M059J (cell line): ENCODE data around the gene SH3RF3. TPM values are rescaled to one million over a fixed set of nuclear protein-coding genes. Genes with fewer than 3 reads are reported as not detected.
"Not testable (repeated sequence)": the region's sequence is repeated elsewhere in the genome, so short reads cannot be mapped to it uniquely, and the experiment has no call there.

Source experiments
- DNase-seq: peaks from one replicate; pipeline ENCODE4 v3.0.0-alpha.2; 2012; ENCODE audit warnings: low read depth
- total RNA-seq: library from RNA; depleted of rRNA; stranded (reverse); fragments of >200 nt; shearing (Covaris generic); gene quantifications from 2 replicates; pipeline ENCODE4 v1.2.3, GENCODE V29; 2014

The SH3RF3 gene
- total RNA-seq, 1 experiment from 2014 or later: 2.5 TPM

GRCh38 chr2:109118321-109118720 lies 10.7 kb upstream of the SH3RF3 start:
- DNase-seq: no peak

GRCh38 chr2:109120166-109120565 lies 8.8 kb upstream of the SH3RF3 start:
- no peak for DNase-seq

DNA sequence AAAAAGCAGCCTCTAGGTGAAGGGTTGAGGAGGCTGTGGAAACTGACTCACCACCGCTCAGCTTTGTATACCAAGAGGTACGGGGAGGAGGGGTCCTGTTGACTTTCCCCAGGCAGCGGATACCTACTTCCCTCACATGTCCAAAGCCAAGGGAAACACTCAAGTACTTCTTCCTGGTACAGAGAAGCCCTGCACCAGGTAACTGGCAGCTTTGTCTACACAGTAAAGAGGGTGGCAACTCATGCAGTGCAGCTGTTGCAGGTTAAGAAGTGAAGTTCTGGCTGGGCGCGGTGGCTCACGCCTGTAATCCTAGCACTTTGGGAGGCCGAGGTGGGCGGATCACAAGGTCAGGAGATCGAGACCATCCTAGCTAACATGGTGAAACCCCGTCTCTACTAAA lies 8.3 kb upstream of the SH3RF3 start:
- not testable (repeated sequence) for DNase-seq

DNA sequence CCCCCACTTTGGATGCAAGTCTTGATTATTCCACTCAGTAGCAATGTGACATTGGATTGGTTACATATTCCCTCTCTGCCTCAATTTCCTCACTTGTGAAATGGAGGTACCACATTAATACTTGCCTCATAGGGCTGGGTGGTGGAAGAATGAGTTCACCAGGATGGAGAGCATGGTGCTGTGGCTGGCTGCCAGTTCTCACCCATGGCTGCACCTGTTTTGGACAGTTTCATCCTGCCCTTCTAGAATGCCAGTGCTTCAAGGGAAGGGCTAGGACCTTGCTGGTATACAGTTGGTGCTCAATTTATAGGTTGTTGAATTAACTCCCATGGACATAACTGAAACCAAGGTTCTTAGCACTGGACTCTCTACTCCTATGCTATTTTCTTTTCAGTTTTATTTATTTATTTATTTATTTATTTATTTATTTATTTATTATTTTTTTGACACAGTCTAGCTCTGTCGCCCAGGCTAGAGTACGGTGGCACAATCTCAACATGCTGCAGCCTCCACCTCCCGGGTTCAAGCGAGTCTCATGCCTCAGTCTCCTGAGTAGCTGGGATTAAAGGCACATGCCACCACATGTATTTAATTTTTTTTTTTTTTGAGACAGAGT lies 5.3 kb upstream of the SH3RF3 start:
- DNase-seq: no peak

- peak; percentile 44 for DNase-seq
These were observed 3.9 kb upstream of the SH3RF3 start for GRCh38 chr2:109124982-109125592.

- DNase-seq: peak; percentile 91
These were observed 3.2 kb upstream of the SH3RF3 start for GRCh38 chr2:109125593-109126500.

- DNase-seq: peak; percentile 86
These were observed 2.5 kb upstream of the SH3RF3 start for GRCh38 chr2:109126501-109126860.

DNA sequence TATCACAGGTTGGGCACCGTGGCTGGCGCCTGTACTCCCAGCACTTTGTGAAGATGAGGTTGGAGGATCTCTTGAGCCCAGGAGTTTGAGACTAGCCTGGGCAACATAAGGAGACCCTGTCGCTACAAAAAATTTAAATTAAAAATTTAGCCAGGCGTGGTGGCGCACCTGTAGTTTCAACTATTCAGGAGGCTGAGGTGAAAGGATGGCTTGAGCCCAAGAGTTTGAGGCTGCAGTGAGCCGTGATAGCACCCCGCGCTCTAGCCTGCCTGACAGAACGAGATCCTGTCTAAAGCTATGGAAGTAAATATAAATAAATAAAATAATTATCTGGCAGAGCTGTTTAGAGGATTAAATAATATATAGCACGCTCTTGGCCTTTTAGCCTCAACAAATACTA lies 1.4 kb upstream of the SH3RF3 start:
- no peak for DNase-seq

DNA sequence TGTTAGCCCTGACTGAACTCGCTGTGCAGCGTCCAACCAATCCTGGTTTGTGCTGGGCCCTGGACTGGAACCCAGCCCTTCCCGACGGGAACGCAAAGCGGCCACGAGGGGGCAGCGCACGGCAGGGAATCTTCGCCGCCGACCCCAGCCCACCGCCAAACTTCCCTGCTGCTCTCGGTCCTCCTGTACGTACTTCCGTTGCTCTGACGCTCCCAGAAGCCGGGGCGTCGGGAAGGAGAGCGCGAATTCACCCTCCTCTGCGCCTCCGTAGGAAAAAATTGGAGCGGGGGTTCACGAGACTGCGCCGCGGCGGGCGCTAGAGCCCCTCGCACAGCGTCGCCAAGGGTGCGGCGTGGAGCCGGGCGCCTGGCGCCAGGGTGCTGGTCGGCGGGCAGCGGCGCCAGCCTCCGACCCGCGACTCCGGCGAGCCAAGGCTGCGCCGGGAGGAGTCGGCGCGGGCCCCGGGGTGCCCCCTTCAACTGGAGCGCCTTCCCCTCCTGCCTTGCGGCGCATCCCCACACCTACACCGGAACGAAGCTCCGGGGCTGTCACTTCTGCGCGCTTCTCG lies 873 bp upstream of the SH3RF3 start:
- DNase-seq: peak; percentile 72

DNA sequence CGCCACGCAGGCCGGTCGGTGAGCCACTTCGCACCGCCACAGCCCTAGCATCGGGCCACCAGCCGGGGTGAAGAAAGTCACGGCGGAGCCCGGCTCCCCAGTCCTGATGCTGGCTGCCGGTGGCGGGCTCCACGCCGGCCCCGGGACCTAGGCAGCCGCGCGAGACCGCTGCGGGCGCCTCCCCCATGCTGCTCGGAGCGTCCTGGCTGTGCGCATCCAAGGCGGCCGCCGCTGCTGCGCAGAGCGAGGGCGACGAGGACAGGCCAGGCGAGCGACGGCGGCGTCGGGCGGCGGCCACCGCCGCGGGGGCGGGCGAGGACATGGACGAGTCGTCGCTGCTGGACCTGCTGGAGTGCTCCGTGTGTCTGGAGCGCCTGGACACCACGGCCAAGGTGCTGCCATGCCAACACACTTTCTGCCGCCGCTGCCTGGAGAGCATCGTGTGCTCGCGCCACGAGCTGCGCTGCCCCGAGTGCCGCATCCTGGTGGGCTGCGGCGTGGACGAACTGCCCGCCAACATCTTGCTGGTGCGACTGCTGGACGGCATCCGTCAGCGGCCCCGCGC lies 433 bp downstream of the SH3RF3 start:
- peak; percentile 42 for DNase-seq

GRCh38 chr2:109129921-109130722 lies 1.1 kb downstream of the SH3RF3 start:
- peak; percentile 8 for DNase-seq

DNA sequence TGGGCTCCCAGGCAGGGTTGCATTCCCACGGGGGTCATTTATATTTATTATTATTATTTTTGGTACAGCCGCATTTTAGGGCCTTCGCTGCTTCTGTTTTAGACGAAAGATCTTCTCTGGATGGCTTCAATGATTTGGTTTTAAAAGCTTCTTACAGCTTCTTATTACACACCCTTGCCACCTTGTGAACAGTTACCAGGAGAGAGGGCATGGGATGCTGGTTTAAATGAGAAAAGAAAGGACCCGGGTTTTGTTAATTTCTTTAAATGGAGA lies 1.7 kb downstream of the SH3RF3 start:
- no peak for DNase-seq

DNA sequence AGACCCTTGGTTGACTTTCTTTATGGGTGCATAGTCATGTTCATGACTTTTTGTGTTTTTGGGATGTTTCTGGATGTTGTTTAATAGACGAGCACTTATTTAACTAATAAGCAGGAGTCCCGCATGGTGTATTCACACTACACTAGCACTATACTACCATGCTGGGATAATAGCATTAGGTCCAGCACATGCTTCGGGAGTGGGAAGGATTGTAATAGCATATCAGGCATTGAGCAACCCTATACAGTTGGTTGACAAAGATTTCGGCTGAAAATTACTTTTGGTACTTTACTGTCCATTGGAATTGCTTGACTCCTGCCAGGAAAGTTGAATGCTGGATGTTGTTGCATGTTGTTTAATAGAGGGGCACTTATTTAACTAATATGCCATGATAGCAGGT lies 2.8 kb downstream of the SH3RF3 start:
- DNase-seq: no peak

GRCh38 chr2:109132626-109133025 lies 3.6 kb downstream of the SH3RF3 start:
- DNase-seq: no peak

DNA sequence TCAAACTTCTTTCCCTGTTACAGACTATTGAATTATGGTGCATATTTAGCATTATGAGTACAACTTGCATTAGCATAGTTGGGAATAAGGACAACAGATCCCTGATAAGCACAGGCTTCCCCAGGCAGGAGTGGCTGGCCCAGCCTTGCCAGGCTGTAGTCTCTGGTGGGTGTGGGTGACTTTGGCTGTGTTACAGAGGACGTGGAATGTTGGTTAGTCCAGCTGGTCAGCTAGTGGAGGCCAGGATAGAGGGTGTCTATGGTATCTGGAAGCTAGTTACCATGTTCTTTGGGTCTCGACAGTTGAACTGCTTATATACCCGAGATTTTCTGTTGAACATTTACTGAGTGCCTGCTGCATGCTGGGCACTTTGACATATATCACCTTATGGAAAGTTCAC lies 4.7 kb downstream of the SH3RF3 start:
- DNase-seq: no peak

DNA sequence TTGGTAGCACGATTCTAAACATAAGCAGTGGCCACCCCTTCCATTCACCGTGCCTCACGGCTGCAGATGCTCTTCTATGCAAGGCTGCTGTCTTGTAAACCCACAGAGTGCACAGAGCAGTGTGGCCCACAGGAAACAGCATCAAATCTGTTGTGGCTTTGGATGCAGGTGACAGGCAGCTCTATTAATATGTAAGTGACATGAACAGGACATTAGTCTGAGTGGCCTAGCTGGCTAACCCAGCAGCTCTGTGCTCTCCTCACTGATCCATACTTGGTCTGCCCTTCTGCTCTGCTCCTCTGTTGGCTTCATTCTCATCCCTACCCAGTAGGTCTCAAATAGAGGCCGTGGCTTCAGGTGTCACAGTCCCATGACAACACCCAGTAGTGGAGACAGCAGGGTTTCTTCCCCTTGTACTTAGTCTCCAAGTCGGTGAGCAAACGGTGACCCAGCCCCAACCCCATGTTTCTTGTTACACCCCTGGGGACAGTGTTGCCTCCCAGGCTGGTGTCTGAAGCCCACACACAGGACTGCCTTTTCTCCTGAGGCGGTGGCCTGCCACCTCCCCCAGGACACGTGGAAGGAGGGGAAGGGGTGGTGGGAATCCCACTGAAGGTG lies 5.8 kb downstream of the SH3RF3 start:
- no peak for DNase-seq

- DNase-seq: no peak
These were observed 6.6 kb downstream of the SH3RF3 start for GRCh38 chr2:109135359-109136197.

- no peak for DNase-seq
These were observed 7.5 kb downstream of the SH3RF3 start for GRCh38 chr2:109136542-109136941.

GRCh38 chr2:109137616-109138015 lies 8.6 kb downstream of the SH3RF3 start:
- DNase-seq: no peak

DNA sequence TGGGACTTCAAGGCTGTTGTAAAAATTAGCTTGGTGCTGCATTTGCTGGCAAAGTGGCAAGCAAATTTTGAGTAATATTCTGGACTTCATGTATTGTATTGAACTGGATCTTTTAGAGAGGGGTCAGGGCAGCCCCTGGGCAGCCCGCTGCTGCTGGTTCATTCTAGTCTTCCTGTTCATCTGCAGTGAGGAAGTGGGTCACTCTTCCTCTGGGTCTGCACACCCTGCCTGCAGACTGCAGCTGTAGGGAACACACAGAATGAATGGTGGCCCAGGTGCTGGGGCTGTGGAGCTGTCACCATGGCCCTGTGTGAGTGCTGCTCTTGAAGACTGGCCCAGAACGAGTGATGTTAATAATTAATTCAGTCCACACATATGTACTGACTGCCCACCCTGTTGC lies 9.4 kb downstream of the SH3RF3 start:
- DNase-seq: no peak
